Testis (tissue), 2 donors: ENCODE data around the gene SLC9B2.

ENCODE experiments used
- CTCF ChIP-seq, 3 experiments: fragments of 450-650 bp in 2 of 3; fragments of 200-600 bp in 1 of 3; sonication (generic) in 1 of 3; IDR thresholded peaks; one replicate each; pipeline ENCODE4 v1.5.1; 2016 to 2019; ENCODE audit warnings: antibody characterized with exemption in 3 of 3, mild to moderate bottlenecking in 2 of 3, moderate library complexity in 1 of 3
- POLR2A ChIP-seq: fragments of 450-650 bp; IDR thresholded peaks from one replicate; pipeline ENCODE4 v1.6.1; 2017; ENCODE audit warnings: antibody characterized with exemption, mild to moderate bottlenecking, moderate library complexity

DNA sequence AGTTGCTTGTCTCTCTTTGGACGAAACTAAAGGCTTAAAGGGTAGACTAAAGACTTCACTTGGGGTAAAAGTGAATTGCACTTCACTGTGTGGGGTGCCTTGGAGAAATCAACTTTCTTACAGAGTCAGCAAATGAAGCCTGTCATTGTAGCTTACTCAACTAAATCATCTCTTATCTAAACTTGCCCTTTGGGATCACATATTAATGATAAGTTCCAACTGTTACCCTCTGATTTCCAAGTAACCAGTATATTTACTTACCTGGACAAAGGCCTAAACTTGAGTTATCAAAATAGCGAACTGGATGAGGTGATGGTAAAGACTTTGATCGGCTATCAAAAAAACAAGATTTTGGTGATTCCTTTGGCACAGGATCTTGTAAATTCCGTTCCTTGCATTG lies 32.0 kb upstream of the SLC9B2 start:
- no peak for TF ChIP-seq CTCF (IDR thresholded peaks at IDR 0.05)
- no peak for TF ChIP-seq POLR2A
